MG63 (cell line): ENCODE measurements around the gene PRF1. TPM values are rescaled to one million over a fixed set of nuclear protein-coding genes. Genes with fewer than 3 reads are reported as not detected.

ENCODE experiments used
- DNase-seq: peaks from one replicate; pipeline ENCODE4 v3.0.0-alpha.2; 2020
- H3K27me3 ChIP-seq: fragments of 250-450 bp; sonication (Bioruptor Pico); 2 replicates; pipeline ENCODE4 v1.5.1; 2020; ENCODE audit warnings: mild to moderate bottlenecking, moderate library complexity
- H3K36me3 ChIP-seq: fragments of 250-450 bp; sonication (Bioruptor Pico); 2 replicates; pipeline ENCODE4 v1.5.1; 2020; ENCODE audit warnings: mild to moderate bottlenecking, moderate library complexity
- H3K4me3 ChIP-seq: fragments of 250-450 bp; sonication (Bioruptor Pico); 2 replicates; pipeline ENCODE4 v1.5.1; 2020; ENCODE audit warnings: mild to moderate bottlenecking, moderate library complexity
- H3K9me3 ChIP-seq: fragments of 250-450 bp; sonication (Bioruptor Pico); 2 replicates; pipeline ENCODE4 v1.5.1; 2020; ENCODE audit warnings: mild to moderate bottlenecking, moderate library complexity
- total RNA-seq: library from RNA; depleted of rRNA; stranded (reverse); fragments of >200 nt; shearing (Covaris generic); gene quantifications from 2 replicates; pipeline ENCODE4 v1.2.3, GENCODE V29; 2014; ENCODE audit warnings: low replicate concordance

The PRF1 gene
- total RNA-seq, 1 experiment from 2014 or later = not detected

GRCh38 chr10:70560511-70560941 lies 42.0 kb downstream of the PRF1 start:
- no peak for DNase-seq

GRCh38 chr10:70559861-70560260 lies 42.7 kb downstream of the PRF1 start:
- no peaks in the 10 kb centered on the region for H3K27me3 ChIP-seq
- H3K9me3 ChIP-seq = no peaks in the 10 kb centered on the region
- DNase-seq = no peak

More at GRCh38 chr10:70560511-70560941, 42.0 kb downstream of the PRF1 start:
- no peak overlapping the region for H3K4me3 ChIP-seq
- no peaks in the 10 kb centered on the region for H3K9me3 ChIP-seq
- H3K36me3 ChIP-seq = no peaks in the 10 kb centered on the region
- no peaks in the 10 kb centered on the region for H3K27me3 ChIP-seq

GRCh38 chr10:70558871-70559810 lies 43.4 kb downstream of the PRF1 start:
- H3K4me3 ChIP-seq = no peak overlapping the region
- DNase-seq = peak; percentile 52
- H3K9me3 ChIP-seq = no peaks in the 10 kb centered on the region
- no peaks in the 10 kb centered on the region for H3K27me3 ChIP-seq
- H3K36me3 ChIP-seq = no peaks in the 10 kb centered on the region

More at GRCh38 chr10:70559861-70560260, 42.7 kb downstream of the PRF1 start:
- Histone ChIP-seq H3K36me3 (no peaks in the 10 kb centered on the region), H3K4me3 (no peak overlapping the region)

GRCh38 chr10:70558295-70558694 lies 44.2 kb downstream of the PRF1 start:
- no peak overlapping the region for H3K4me3 ChIP-seq
- no peak for DNase-seq

GRCh38 chr10:70557876-70558275 lies 44.7 kb downstream of the PRF1 start:
- no peaks in the 10 kb centered on the region for H3K27me3 ChIP-seq
- H3K36me3 ChIP-seq = no peaks in the 10 kb centered on the region
- H3K4me3 ChIP-seq = no peak overlapping the region
- DNase-seq = no peak
- H3K9me3 ChIP-seq = no peaks in the 10 kb centered on the region

More at GRCh38 chr10:70558295-70558694, 44.2 kb downstream of the PRF1 start:
- Histone ChIP-seq H3K9me3 (no peaks in the 10 kb centered on the region), H3K27me3 (no peaks in the 10 kb centered on the region), H3K36me3 (no peaks in the 10 kb centered on the region)

GRCh38 chr10:70557086-70557845 lies 45.3 kb downstream of the PRF1 start:
- H3K9me3 ChIP-seq = no peaks in the 10 kb centered on the region
- no peak for DNase-seq
- H3K36me3 ChIP-seq = no peaks in the 10 kb centered on the region
- no peaks in the 10 kb centered on the region for H3K27me3 ChIP-seq
- H3K4me3 ChIP-seq = no peak overlapping the region

GRCh38 chr10:70555371-70555770 lies 47.2 kb downstream of the PRF1 start:
- no peak for DNase-seq
- Histone ChIP-seq H3K27me3 (no peaks in the 10 kb centered on the region), H3K4me3 (no peak overlapping the region), H3K9me3 (no peaks in the 10 kb centered on the region), H3K36me3 (peaks cover under 1% of the 10 kb centered on the region)

- Histone ChIP-seq H3K9me3 (no peaks in the 10 kb centered on the region), H3K4me3 (no peak overlapping the region), H3K36me3 (peaks cover 5% of the 10 kb centered on the region), H3K27me3 (no peaks in the 10 kb centered on the region)
- no peak for DNase-seq
These were observed 50.0 kb downstream of the PRF1 start for GRCh38 chr10:70552586-70552985.

- H3K27me3 ChIP-seq = no peaks in the 10 kb centered on the region
- DNase-seq = no peak
- H3K4me3 ChIP-seq = no peak overlapping the region
- no peaks in the 10 kb centered on the region for H3K9me3 ChIP-seq
- H3K36me3 ChIP-seq = peaks cover 5% of the 10 kb centered on the region
These were observed 50.5 kb downstream of the PRF1 start for GRCh38 chr10:70551971-70552422.

GRCh38 chr10:70551466-70551865 lies 51.1 kb downstream of the PRF1 start:
- Histone ChIP-seq H3K9me3 (no peaks in the 10 kb centered on the region), H3K27me3 (no peaks in the 10 kb centered on the region), H3K36me3 (peaks cover 5% of the 10 kb centered on the region), H3K4me3 (no peak overlapping the region)
- no peak for DNase-seq

GRCh38 chr10:70550459-70550858 lies 52.1 kb downstream of the PRF1 start:
- Histone ChIP-seq H3K4me3 (no peak overlapping the region), H3K9me3 (no peaks in the 10 kb centered on the region), H3K36me3 (peaks cover 5% of the 10 kb centered on the region), H3K27me3 (no peaks in the 10 kb centered on the region)
- DNase-seq = no peak

- Histone ChIP-seq H3K27me3 (no peaks in the 10 kb centered on the region), H3K9me3 (no peaks in the 10 kb centered on the region), H3K36me3 (peaks cover 5% of the 10 kb centered on the region), H3K4me3 (no peak overlapping the region)
- DNase-seq = peak; percentile 36
These were observed 52.5 kb downstream of the PRF1 start for GRCh38 chr10:70549962-70550458.

- Histone ChIP-seq H3K9me3 (no peaks in the 10 kb centered on the region), H3K4me3 (no peak overlapping the region), H3K27me3 (no peaks in the 10 kb centered on the region), H3K36me3 (peaks cover 5% of the 10 kb centered on the region)
- no peak for DNase-seq
These were observed 53.1 kb downstream of the PRF1 start for GRCh38 chr10:70549351-70549961.
